Left ventricle myocardium inferior (tissue), 1 donor: Measurements from ENCODE around the gene UQCRC1. TPM values are rescaled to one million over a fixed set of nuclear protein-coding genes. Genes with fewer than 3 reads are reported as not detected.

Source experiments
- DNase-seq: peaks from one replicate; pipeline ENCODE4 v3.0.0-alpha.2; 2020
- H3K27ac ChIP-seq: fragments of 200-600 bp; replicated peaks from 2 replicates; pipeline ENCODE4 v1.8.0; 2021
- H3K27me3 ChIP-seq: fragments of 200-600 bp; 2 replicates; pipeline ENCODE4 v1.8.0; 2021; ENCODE audit warnings: low read depth
- H3K36me3 ChIP-seq: fragments of 200-600 bp; 2 replicates; pipeline ENCODE4 v1.8.0; 2021
- H3K4me1 ChIP-seq: fragments of 200-600 bp; 2 replicates; pipeline ENCODE4 v1.8.0; 2021
- H3K4me3 ChIP-seq: fragments of 200-600 bp; 2 replicates; pipeline ENCODE4 v1.8.0; 2021; ENCODE audit warnings: mild to moderate bottlenecking, moderate library complexity
- H3K9me3 ChIP-seq: fragments of 200-600 bp; replicated peaks from 2 replicates; pipeline ENCODE4 v1.8.0; 2021
- CTCF ChIP-seq: fragments of 200-600 bp; IDR thresholded peaks from 2 replicates; pipeline ENCODE4 v1.8.0; 2021; ENCODE audit warnings: antibody characterized with exemption, mild to moderate bottlenecking, borderline replicate concordance
- intact Hi-C: fragments of 100-400 bp; cut with micrococcal nuclease; formaldehyde crosslinking; loops from one replicate; pipeline ENCODE4 v1.11.0; 2022
- total RNA-seq: library from RNA; stranded (reverse); fragmentation: NEBNext Ultra II Directional; extraction: Animal tissue kit (Norgen Biotek cat#: 25700); gene quantifications from one replicate; pipeline ENCODE4 v1.2.1, GENCODE V29; 2021
- donor health status: DM: no; HTN: yes; CAD: no; lungs with severe emphysema.

The UQCRC1 gene
- total RNA-seq, 1 donor from 2014 or later: 1,000 TPM

DNA sequence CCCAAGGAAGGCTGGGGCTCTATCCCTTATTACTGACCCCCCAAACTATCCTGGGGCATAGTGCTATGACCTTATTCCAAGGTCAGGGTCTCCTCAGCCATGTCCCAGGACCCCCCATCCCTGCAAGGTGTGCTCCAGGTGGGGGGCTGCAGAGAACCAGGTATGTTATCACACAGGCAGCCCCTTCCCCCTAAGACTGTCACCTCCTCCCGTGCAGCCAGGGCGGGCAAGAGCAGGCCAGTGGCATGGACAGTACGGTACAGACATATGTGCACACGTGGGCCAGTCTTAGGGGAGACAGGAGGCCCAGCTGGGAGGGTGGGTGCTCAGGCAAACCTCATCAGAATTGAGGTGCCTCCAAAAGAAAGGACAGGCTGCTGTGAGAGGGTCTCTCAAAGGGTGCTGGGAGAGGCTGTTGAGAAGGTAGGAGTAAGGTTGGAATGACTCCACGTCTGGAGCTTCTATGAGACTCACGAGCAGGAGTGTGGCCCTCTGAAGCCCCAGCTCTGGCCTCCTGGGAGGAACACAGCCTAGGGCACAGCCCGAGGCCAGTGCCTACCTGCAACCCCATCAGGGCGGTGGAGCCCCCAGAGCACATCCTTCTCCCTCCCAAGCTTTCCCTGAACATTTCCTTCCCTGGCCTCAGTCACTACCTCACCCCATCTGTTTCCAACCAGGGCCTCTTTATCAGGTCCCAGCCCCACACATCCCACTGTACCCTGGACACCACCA is 12.6 kb downstream of the UQCRC1 start:
- peaks cover 76% of the 10 kb centered on the region for H3K4me1 ChIP-seq
- peak overlapping the region; percentile 95 for H3K27ac ChIP-seq
- no peak for TF ChIP-seq CTCF
- no peak for DNase-seq
- intact Hi-C loops: no loop called here
- peaks cover 10% of the 10 kb centered on the region for H3K27me3 ChIP-seq
- no peaks in the 10 kb centered on the region for H3K9me3 ChIP-seq
- no peak overlapping the region for H3K4me3 ChIP-seq
- H3K36me3 ChIP-seq: peaks cover 34% of the 10 kb centered on the region

- peaks cover 70% of the 10 kb centered on the region for H3K4me1 ChIP-seq
- H3K36me3 ChIP-seq: peaks cover 32% of the 10 kb centered on the region
- H3K4me3 ChIP-seq: no peak overlapping the region
- TF ChIP-seq CTCF: no peak
- peak overlapping the region; percentile 95 for H3K27ac ChIP-seq
- intact Hi-C loops: no loop called here
- H3K27me3 ChIP-seq: peaks cover 10% of the 10 kb centered on the region
- H3K9me3 ChIP-seq: no peaks in the 10 kb centered on the region
- DNase-seq: no peak
These were observed 13.3 kb downstream of the UQCRC1 start for GRCh38 chr3:48596157-48596556.

- no peak for DNase-seq
- no peaks in the 10 kb centered on the region for H3K9me3 ChIP-seq
- H3K4me3 ChIP-seq: peak overlapping the region; percentile 55
- peaks cover 10% of the 10 kb centered on the region for H3K27me3 ChIP-seq
- intact Hi-C loops: no loop called here
- no peak for TF ChIP-seq CTCF
- H3K36me3 ChIP-seq: peaks cover 27% of the 10 kb centered on the region
- peak overlapping the region; percentile 95 for H3K27ac ChIP-seq
- peaks cover 64% of the 10 kb centered on the region for H3K4me1 ChIP-seq
These were observed 13.8 kb downstream of the UQCRC1 start for GRCh38 chr3:48595526-48596121.

GRCh38 chr3:48595075-48595525 is 14.3 kb downstream of the UQCRC1 start, which contains the start of gene COL7A1:
COL7A1 (minus strand) TSS chr3:48595329; CDS start chr3:48595159, 170 bp downstream.
- Histone ChIP-seq H3K9me3 (no peaks in the 10 kb centered on the region), H3K4me1 (peaks cover 59% of the 10 kb centered on the region), H3K27ac (peak within 1 kb of the TSS; percentile 95), H3K4me3 (peak within 1 kb of the TSS; percentile 55), H3K27me3 (peaks cover 10% of the 10 kb centered on the region), H3K36me3 (peaks cover 21% of the 10 kb centered on the region)
- intact Hi-C loops: no loop called here
- no peak for TF ChIP-seq CTCF
- DNase-seq: no peak

- peaks cover 53% of the 10 kb centered on the region for H3K4me1 ChIP-seq
- peak overlapping the region; percentile 55 for H3K4me3 ChIP-seq
- peaks cover 16% of the 10 kb centered on the region for H3K36me3 ChIP-seq
- H3K27me3 ChIP-seq: peaks cover 10% of the 10 kb centered on the region
- H3K9me3 ChIP-seq: no peaks in the 10 kb centered on the region
- intact Hi-C loops: no loop called here
- no peak overlapping the region for H3K27ac ChIP-seq
- no peak for DNase-seq
- TF ChIP-seq CTCF: no peak
These were observed 14.9 kb downstream of the UQCRC1 start for GRCh38 chr3:48594417-48595049.
